Cardiac muscle cell (in vitro differentiated cells and primary cell): ENCODE data around the gene TTC4. TPM values are rescaled to one million over a fixed set of nuclear protein-coding genes. Genes with fewer than 3 reads are reported as not detected.

Experiments
- DNase-seq, 2 donors: peaks; one replicate each; pipeline versions ENCODE4 v3.0.0 to v3.0.0-alpha.2; 2010 to 2017; ENCODE audit warnings: low read depth in 1 of 2, low spot score in 1 of 2
- H3K27ac ChIP-seq: fragments of 200-600 bp; sonication (generic); 2 replicates; pipeline ENCODE4 v1.5.1; 2016
- H3K27me3 ChIP-seq: fragments of 200-600 bp; sonication (generic); 2 replicates; pipeline ENCODE4 v1.6.0; 2016; ENCODE audit warnings: control low read depth
- H3K36me3 ChIP-seq: fragments of 200-600 bp; sonication (generic); 2 replicates; pipeline ENCODE4 v1.5.1; 2016; ENCODE audit warnings: control low read depth
- H3K4me1 ChIP-seq: fragments of 200-600 bp; sonication (generic); 2 replicates; pipeline ENCODE4 v1.8.1; 2017; ENCODE audit warnings: low read depth, mild to moderate bottlenecking, mixed run types
- H3K4me3 ChIP-seq: fragments of 200-600 bp; sonication (generic); 2 replicates; pipeline ENCODE4 v1.5.1; 2016; ENCODE audit warnings: mild to moderate bottlenecking
- H3K9me3 ChIP-seq: fragments of 200-600 bp; sonication (generic); 2 replicates; pipeline ENCODE4 v1.5.1; 2017; ENCODE audit warnings: low read depth, mild to moderate bottlenecking, control low read depth
- CTCF ChIP-seq: IDR thresholded peaks from 2 replicates; pipeline ENCODE4 v1.5.1; 2012; ENCODE audit warnings: low read depth, mild to moderate bottlenecking, low read length
- polyA plus RNA-seq: library from polyadenylated mRNA; unstranded; fragments of >200 nt; fragmentation: Nextera tagmentation; extraction: Ambion mirVana; gene quantifications from 2 replicates; pipeline ENCODE4 v1.2.1, GENCODE V29; 2016
- total RNA-seq: library from RNA; depleted of rRNA; stranded (reverse); fragments of >200 nt; gene quantifications from 2 replicates; pipeline ENCODE4 v1.2.3, GENCODE V29; 2016

The TTC4 gene
- total and polyA plus RNA-seq, 2 experiments from 2014 or later, result 19.8 to 23.5 TPM

- H3K9me3 ChIP-seq, result no peaks in the 10 kb centered on the region
- H3K27me3 ChIP-seq, result no peaks in the 10 kb centered on the region
- no peak for TF ChIP-seq CTCF
- no peak overlapping the region for H3K4me3 ChIP-seq
- no peak overlapping the region for H3K27ac ChIP-seq
- no peak for DNase-seq
- H3K4me1 ChIP-seq, result no peaks in the 10 kb centered on the region
- H3K36me3 ChIP-seq, result peaks cover 51% of the 10 kb centered on the region
These were observed 6.1 kb downstream of the TTC4 start for GRCh38 chr1:54721719-54722118.

GRCh38 chr1:54723985-54724384, 8.3 kb downstream of the TTC4 start:
- no peak for DNase-seq
- H3K36me3 ChIP-seq, result peaks cover 52% of the 10 kb centered on the region
- no peaks in the 10 kb centered on the region for H3K27me3 ChIP-seq
- H3K9me3 ChIP-seq, result no peaks in the 10 kb centered on the region
- no peak overlapping the region for H3K27ac ChIP-seq
- H3K4me1 ChIP-seq, result no peaks in the 10 kb centered on the region
- no peak for TF ChIP-seq CTCF
- H3K4me3 ChIP-seq, result no peak overlapping the region

- TF ChIP-seq CTCF, result no peak
- no peak for DNase-seq
- Histone ChIP-seq H3K9me3 (no peaks in the 10 kb centered on the region), H3K36me3 (peaks cover 56% of the 10 kb centered on the region), H3K4me1 (no peaks in the 10 kb centered on the region), H3K27me3 (no peaks in the 10 kb centered on the region), H3K4me3 (no peak overlapping the region), H3K27ac (no peak overlapping the region)
These were observed 9.1 kb downstream of the TTC4 start for GRCh38 chr1:54724771-54725170.

GRCh38 chr1:54728027-54728426, 12.4 kb downstream of the TTC4 start:
- Histone ChIP-seq H3K27me3 (no peaks in the 10 kb centered on the region), H3K27ac (no peak overlapping the region), H3K4me3 (no peak overlapping the region), H3K9me3 (no peaks in the 10 kb centered on the region), H3K36me3 (peaks cover 55% of the 10 kb centered on the region), H3K4me1 (no peaks in the 10 kb centered on the region)
- no peak for DNase-seq
- TF ChIP-seq CTCF, result no peak

GRCh38 chr1:54736685-54737084, 21.0 kb downstream of the TTC4 start:
- H3K27me3 ChIP-seq, result no peaks in the 10 kb centered on the region
- H3K4me1 ChIP-seq, result no peaks in the 10 kb centered on the region
- DNase-seq, result no peak
- no peak for TF ChIP-seq CTCF
- peaks cover 51% of the 10 kb centered on the region for H3K36me3 ChIP-seq
- no peak overlapping the region for H3K4me3 ChIP-seq
- H3K9me3 ChIP-seq, result no peaks in the 10 kb centered on the region
- no peak overlapping the region for H3K27ac ChIP-seq

- Histone ChIP-seq H3K36me3 (peaks cover 57% of the 10 kb centered on the region), H3K4me1 (no peaks in the 10 kb centered on the region), H3K27ac (no peak overlapping the region), H3K4me3 (no peak overlapping the region), H3K27me3 (no peaks in the 10 kb centered on the region), H3K9me3 (no peaks in the 10 kb centered on the region)
- no peak for TF ChIP-seq CTCF
- peak in 1 of 2 donors; percentile 4 for DNase-seq
These were observed 22.6 kb downstream of the TTC4 start for GRCh38 chr1:54738244-54738643.
